ENCODE measurements around the gene IST1. TPM values are rescaled to one million over a fixed set of nuclear protein-coding genes. Genes with fewer than 3 reads are reported as not detected.

The IST1 gene
- total and polyA plus RNA-seq, 9 of the 15 experiments (the other 6 are each of a cell fraction or from before 2014, with no cell fraction given), result 135 to 334 (median 188) TPM

- in situ Hi-C loops (cut with MboI), result no loop called here
- no peak for TF ChIP-seq SRSF7 (optimal IDR thresholded peaks at IDR 0.05; ENCODE audit: low read depth, low read length)
- 0 out of 2 replicates have a peak, but pooled peaks have one; percentile 28 for TF ChIP-seq TFAP4 (CRISPR knock-in tag; IDR thresholded peaks at IDR 0.05; ENCODE audit: borderline replicate concordance)
- WGBS (ENCODE audit: insufficient coverage, low coverage, missing lambda C conversion rate), result 2% methylated on average over 19 of the region's 20 CpGs
- intact Hi-C loops (cut with micrococcal nuclease), result loop anchor here (5.0 kb wide), 1 partner anchor 39 kb away; the partner anchor contains the start of gene AP1G1
- Histone ChIP-seq H4K20me1 (replicated peaks; ENCODE audit: control insufficient read depth, insufficient read depth, low read length) (no peaks in the 10 kb centered on the region), H3K9ac (ENCODE audit: insufficient read depth in 1 of 2, low read depth in 2 of 2, low read length in 2 of 2) (peak overlapping the region; percentile 82 to 92), H2AFZ (ENCODE audit: low read depth, low read length) (peak overlapping the region; percentile 64), H3K4me1 (replicated peaks in 1 of 2; ENCODE audit: control insufficient read depth in 2 of 2, insufficient read depth in 2 of 2, low read length in 2 of 2) (peaks cover 0 to 10% of the 10 kb centered on the region in 2 experiments; a peak in 2 of 5 replicates), H3K9me3 (replicated peaks; ENCODE audit: control insufficient read depth, insufficient read depth, low read depth, low read length) (no peaks in the 10 kb centered on the region), H3K4me2 (ENCODE audit: insufficient read depth, low read length) (peak overlapping the region; percentile 81), H3K36me3 (ENCODE audit: control insufficient read depth, insufficient read depth, low read length) (peaks cover 37% of the 10 kb centered on the region), H3K27ac (ENCODE audit: extremely low read depth, low read depth, low read length) (peak overlapping the region; percentile 59), H3K27me3 (ENCODE audit: control insufficient read depth in 2 of 2, insufficient read depth in 2 of 2, low read length in 2 of 2) (no peaks in the 10 kb centered on the region), H3K9me1 (ENCODE audit: control insufficient read depth, insufficient read depth, low read length) (no peaks in the 10 kb centered on the region), H3K79me2 (ENCODE audit: control insufficient read depth, insufficient read depth, low read length) (peaks cover 23% of the 10 kb centered on the region), H3K4me3 (peak overlapping the region; percentile 91)
- no TSS peak for BruUV-seq (replicated peaks)
- CTCF ChIA-PET (ENCODE audit: low intra/inter-chr PET ratio), result no interaction called here
- peak; percentile 6 for ATAC-seq
- peak in 1 of 4 experiments; percentile 19 for DNase-seq (ENCODE audit: extremely low read depth in 1 of 4, low spot score in 3 of 4)
- POLR2A ChIA-PET, result interaction anchor here (0.6 to 2.5 kb wide), 6 partner anchors 9 to 36 kb away, joined by 3 to 12 read pairs (median 4); no protein-coding TSS in a partner anchor
- peak; percentile 75 for FAIRE-seq
These were observed 48.9 kb upstream of the IST1 start for GRCh38 chr16:71846431-71846830.

GRCh38 chr16:71847096-71847495, 48.2 kb upstream of the IST1 start:
- Histone ChIP-seq H3K79me2 (ENCODE audit: control insufficient read depth, insufficient read depth, low read length) (peaks cover 23% of the 10 kb centered on the region), H3K9ac (ENCODE audit: insufficient read depth in 1 of 2, low read depth in 2 of 2, low read length in 2 of 2) (peak overlapping the region in 1 of 2 experiments; percentile 82; a peak in 3 of 4 replicates), H2AFZ (ENCODE audit: low read depth, low read length) (no peak overlapping the region), H3K27ac (ENCODE audit: extremely low read depth, low read depth, low read length) (no peak overlapping the region), H3K4me3 (peak overlapping the region; percentile 91), H3K36me3 (ENCODE audit: control insufficient read depth, insufficient read depth, low read length) (peaks cover 43% of the 10 kb centered on the region), H3K9me3 (replicated peaks; ENCODE audit: control insufficient read depth, insufficient read depth, low read depth, low read length) (no peaks in the 10 kb centered on the region), H3K4me1 (replicated peaks in 1 of 2; ENCODE audit: control insufficient read depth in 2 of 2, insufficient read depth in 2 of 2, low read length in 2 of 2) (peaks cover 0 to 10% of the 10 kb centered on the region in 2 experiments; a peak in 2 of 5 replicates), H3K4me2 (ENCODE audit: insufficient read depth, low read length) (peak overlapping the region; percentile 81), H3K27me3 (ENCODE audit: control insufficient read depth in 2 of 2, insufficient read depth in 2 of 2, low read length in 2 of 2) (no peaks in the 10 kb centered on the region), H4K20me1 (replicated peaks; ENCODE audit: control insufficient read depth, insufficient read depth, low read length) (no peaks in the 10 kb centered on the region), H3K9me1 (ENCODE audit: control insufficient read depth, insufficient read depth, low read length) (no peaks in the 10 kb centered on the region)
- ATAC-seq, result no peak
- DNase-seq (ENCODE audit: extremely low read depth in 1 of 4, low spot score in 3 of 4), result no peak
- ChIA-PET POLR2A (interaction anchor here (1.1 to 1.9 kb wide), 3 partner anchors 11 to 36 kb away, joined by 3 to 7 read pairs (median 4); no protein-coding TSS in a partner anchor), CTCF (ENCODE audit: low intra/inter-chr PET ratio) (no interaction called here)
- WGBS (ENCODE audit: insufficient coverage, low coverage, missing lambda C conversion rate), result 52% methylated on average over 3 of the region's 3 CpGs
- BruUV-seq (replicated peaks), result no TSS peak
- intact Hi-C loops (cut with micrococcal nuclease), result loop anchor here (5.0 kb wide), 1 partner anchor 40 kb away; the partner anchor contains the start of gene AP1G1
- no peak for FAIRE-seq
- in situ Hi-C loops (cut with MboI), result no loop called here
- TF ChIP-seq FOXA1 (IDR thresholded peaks at IDR 0.05; ENCODE audit: borderline replicate concordance) (no peak), SRSF9 (IDR thresholded peaks at IDR 0.05; ENCODE audit: borderline replicate concordance, low read depth, low read length) (no peak), HDAC1 (IDR thresholded peaks at IDR 0.05) (no peak), CBFB (CRISPR knock-in tag; IDR thresholded peaks at IDR 0.05) (no peak), NCOA4 (IDR thresholded peaks at IDR 0.05; ENCODE audit: partially characterized antibody) (no peak), BRD9 (IDR thresholded peaks at IDR 0.05; ENCODE audit: low read depth, partially characterized antibody) (no peak), ATF1 (CRISPR knock-in tag; IDR thresholded peaks at IDR 0.05) (no peak), ATF1 (tag; IDR thresholded peaks at IDR 0.05) (no peak), RUNX1 (IDR thresholded peaks at IDR 0.05; ENCODE audit: low read depth) (no peak), ZFP36 (IDR thresholded peaks at IDR 0.05; ENCODE audit: low read depth, low read length, partially characterized antibody) (no peak), LARP7 (IDR thresholded peaks at IDR 0.05) (no peak), IFI16 (CRISPR knock-in tag; IDR thresholded peaks at IDR 0.05) (no peak), NELFE (IDR thresholded peaks at IDR 0.05; ENCODE audit: insufficient read depth, insufficient read length) (no peak), TBL1XR1 (IDR thresholded peaks at IDR 0.05; ENCODE audit: low read length in 2 of 2) (no peak)

All from K562 (cell line).